Keratinocyte (primary cell): ENCODE data around the gene HYAL1.

Experiments
- CTCF ChIP-seq, 3 experiments: IDR thresholded peaks in 1 of 3; conservative IDR thresholded peaks in 1 of 3; optimal IDR thresholded peaks in 1 of 3; 2 replicates in 2 of 3; 3 replicates in 1 of 3; pipeline versions ENCODE3 to v1.5.1; 2011; ENCODE audit warnings: low read length in 3 of 3, mild to moderate bottlenecking in 3 of 3, moderate library complexity in 2 of 3, control low read depth in 1 of 3, inconsistent platforms in 1 of 3; ENCODE audit not compliant: insufficient read depth in 2 of 3; ENCODE audit errors: extremely low read depth in 1 of 3
- EZH2 ChIP-seq: IDR thresholded peaks from one replicate; pipeline ENCODE4 v1.6.1; 2012; ENCODE audit warnings: inconsistent platforms, mild to moderate bottlenecking, low read length, moderate library complexity

- TF ChIP-seq CTCF (optimal IDR thresholded peaks at IDR 0.05 in 1 of 3, IDR thresholded peaks at IDR 0.05 in 1 of 3, conservative IDR thresholded peaks at IDR 0.05 in 1 of 3; ENCODE audit: extremely low read depth in 1 of 3, insufficient read depth in 2 of 3, low read length in 3 of 3) = peak in 2 of 3 experiments; percentile 12 to 26
- TF ChIP-seq EZH2 = no peak
Observed at GRCh38 chr3:50303013-50303815, at the start of gene HYAL1.
